GM12864 (cell line): ENCODE measurements around the gene PSMA6.

ENCODE experiments used
- DNase-seq: peaks from one replicate; pipeline ENCODE4 v3.0.0-alpha.2; 2011; ENCODE audit warnings: low read depth
- H3K4me3 ChIP-seq: 2 replicates; pipeline ENCODE4 v1.5.1; 2011; ENCODE audit warnings: mild to moderate bottlenecking, low read depth, low read length, control low read depth
- CTCF ChIP-seq: IDR thresholded peaks from 2 replicates; pipeline ENCODE4 v1.5.1; 2011; ENCODE audit warnings: low read depth, mild to moderate bottlenecking, moderate library complexity, low read length, control low read depth, inconsistent platforms; ENCODE audit errors: missing control alignments

Gene PSMA6

GRCh38 chr14:35317820-35318219 lies 25.6 kb downstream of the PSMA6 start:
- no peak for DNase-seq
- H3K4me3 ChIP-seq, result no peak overlapping the region
- no peak for TF ChIP-seq CTCF

GRCh38 chr14:35319509-35319908 lies 27.3 kb downstream of the PSMA6 start:
- no peak for TF ChIP-seq CTCF
- no peak for DNase-seq
- H3K4me3 ChIP-seq, result no peak overlapping the region

- no peak for DNase-seq
- H3K4me3 ChIP-seq, result no peak overlapping the region
- TF ChIP-seq CTCF, result no peak
These were observed 28.3 kb downstream of the PSMA6 start for GRCh38 chr14:35320472-35320871.

GRCh38 chr14:35326375-35326774 lies 34.2 kb downstream of the PSMA6 start:
- TF ChIP-seq CTCF, result no peak
- H3K4me3 ChIP-seq, result no peak overlapping the region
- DNase-seq, result no peak

- DNase-seq, result no peak
- H3K4me3 ChIP-seq, result no peak overlapping the region
- no peak for TF ChIP-seq CTCF
These were observed 39.7 kb downstream of the PSMA6 start for GRCh38 chr14:35331605-35332516.

GRCh38 chr14:35332517-35333263 lies 40.5 kb downstream of the PSMA6 start:
- no peak overlapping the region for H3K4me3 ChIP-seq
- DNase-seq, result no peak
- no peak for TF ChIP-seq CTCF

GRCh38 chr14:35333264-35333730 lies 41.1 kb downstream of the PSMA6 start:
- TF ChIP-seq CTCF, result no peak
- no peak for DNase-seq
- H3K4me3 ChIP-seq, result no peak overlapping the region
